ENCODE data around the gene OR6B3. TPM values are rescaled to one million over a fixed set of nuclear protein-coding genes. Genes with fewer than 3 reads are reported as not detected.

OR6B3 gene
- polyA plus RNA-seq, 1 experiment: not detected

- Histone ChIP-seq H3K36me3 (ENCODE audit: control insufficient read depth, insufficient read depth, low read length) (no peaks in the 10 kb centered on the region), H3K27me3 (ENCODE audit: control insufficient read depth, insufficient read depth, low read length) (peaks cover 7% of the 10 kb centered on the region), H3K4me3 (ENCODE audit: low read depth, low read length) (no peak overlapping the region)
- POLR2A ChIA-PET: no interaction called here
- TF ChIP-seq CTCF (IDR thresholded peaks at IDR 0.05; ENCODE audit: insufficient read depth, low read depth, low read length): no peak
- CTCF ChIA-PET: no interaction called here
- no peak for DNase-seq (ENCODE audit: low read depth)
Observed at GRCh38 chr2:240041363-240041762, 12.0 kb downstream of the OR6B3 start.

- TF ChIP-seq CTCF (IDR thresholded peaks at IDR 0.05; ENCODE audit: insufficient read depth, low read depth, low read length): no peak
- no peaks in the 10 kb centered on the region for H3K36me3 ChIP-seq (ENCODE audit: control insufficient read depth, insufficient read depth, low read length)
- DNase-seq (ENCODE audit: low read depth): no peak
- H3K4me3 ChIP-seq (ENCODE audit: low read depth, low read length): no peak overlapping the region
- H3K27me3 ChIP-seq (ENCODE audit: control insufficient read depth, insufficient read depth, low read length): peaks cover 6% of the 10 kb centered on the region
- ChIA-PET CTCF (no interaction called here), POLR2A (no interaction called here)
Observed at GRCh38 chr2:240037358-240037757, 16.0 kb downstream of the OR6B3 start.

- DNase-seq (ENCODE audit: low read depth): no peak
- TF ChIP-seq CTCF (IDR thresholded peaks at IDR 0.05; ENCODE audit: insufficient read depth, low read depth, low read length): no peak
- CTCF ChIA-PET: no interaction called here
- Histone ChIP-seq H3K27me3 (ENCODE audit: control insufficient read depth, insufficient read depth, low read length) (peaks cover 1% of the 10 kb centered on the region; the same call in 1 of the 2 replicates), H3K36me3 (ENCODE audit: control insufficient read depth, insufficient read depth, low read length) (no peaks in the 10 kb centered on the region), H3K4me3 (ENCODE audit: low read depth, low read length) (no peak overlapping the region)
- POLR2A ChIA-PET: no interaction called here
Observed at GRCh38 chr2:240033330-240033678, 20.0 kb downstream of the OR6B3 start.

GRCh38 chr2:240032406-240033329, 20.7 kb downstream of the OR6B3 start:
- TF ChIP-seq CTCF (IDR thresholded peaks at IDR 0.05; ENCODE audit: insufficient read depth, low read depth, low read length): no peak
- POLR2A ChIA-PET: no interaction called here
- Histone ChIP-seq H3K4me3 (ENCODE audit: low read depth, low read length) (no peak overlapping the region), H3K27me3 (ENCODE audit: control insufficient read depth, insufficient read depth, low read length) (peaks cover 1% of the 10 kb centered on the region; the same call in 1 of the 2 replicates), H3K36me3 (ENCODE audit: control insufficient read depth, insufficient read depth, low read length) (no peaks in the 10 kb centered on the region)
- CTCF ChIA-PET: no interaction called here
- no peak for DNase-seq (ENCODE audit: low read depth)

- TF ChIP-seq CTCF (IDR thresholded peaks at IDR 0.05; ENCODE audit: insufficient read depth, low read depth, low read length): no peak
- H3K27me3 ChIP-seq (ENCODE audit: control insufficient read depth, insufficient read depth, low read length): peaks cover 1% of the 10 kb centered on the region; the same call in 1 of the 2 replicates
- ChIA-PET CTCF (interaction anchor here (1.0 kb wide), 1 partner anchor 23 kb away, joined by 3 read pairs; no protein-coding TSS in a partner anchor), POLR2A (no interaction called here)
- H3K4me3 ChIP-seq (ENCODE audit: low read depth, low read length): no peak within 1 kb of the TSS
- no peak for DNase-seq (ENCODE audit: low read depth)
- H3K36me3 ChIP-seq (ENCODE audit: control insufficient read depth, insufficient read depth, low read length): no peaks in the 10 kb centered on the region
Observed at GRCh38 chr2:240030379-240031094, 22.8 kb downstream of the OR6B3 start, which contains the start of gene OR6B2. OR6B2 (minus strand) TSS chr2:240030429; CDS start chr2:240030429, 0 bp downstream.
